GM12873 (cell line): ENCODE measurements around the gene MAP2K3.
A peak's percentile ranks its signal among the peaks of the same experiment; 100 is the strongest.

ENCODE experiments used
- CTCF ChIP-seq: IDR thresholded peaks from 2 replicates; pipeline ENCODE4 v1.5.1; 2012; ENCODE audit warnings: low read depth, mild to moderate bottlenecking, moderate library complexity, low read length, control low read depth; ENCODE audit not compliant: insufficient read depth; ENCODE audit errors: missing control alignments

MAP2K3 gene

GRCh38 chr17:21285164-21286065, 904 bp downstream of the MAP2K3 start:
- no peak for TF ChIP-seq CTCF

- no peak for TF ChIP-seq CTCF
These were observed 1.7 kb downstream of the MAP2K3 start for GRCh38 chr17:21286066-21286770.

GRCh38 chr17:21286909-21287702, 2.6 kb downstream of the MAP2K3 start:
- TF ChIP-seq CTCF: no peak

- TF ChIP-seq CTCF: no peak
These were observed 3.4 kb downstream of the MAP2K3 start for GRCh38 chr17:21287703-21288449.

- peak; percentile 21 for TF ChIP-seq CTCF
These were observed 4.1 kb downstream of the MAP2K3 start for GRCh38 chr17:21288571-21289017.

GRCh38 chr17:21289175-21289901, 4.8 kb downstream of the MAP2K3 start:
- no peak for TF ChIP-seq CTCF
